ENCODE measurements around the gene EDA.

Gene EDA

DNA sequence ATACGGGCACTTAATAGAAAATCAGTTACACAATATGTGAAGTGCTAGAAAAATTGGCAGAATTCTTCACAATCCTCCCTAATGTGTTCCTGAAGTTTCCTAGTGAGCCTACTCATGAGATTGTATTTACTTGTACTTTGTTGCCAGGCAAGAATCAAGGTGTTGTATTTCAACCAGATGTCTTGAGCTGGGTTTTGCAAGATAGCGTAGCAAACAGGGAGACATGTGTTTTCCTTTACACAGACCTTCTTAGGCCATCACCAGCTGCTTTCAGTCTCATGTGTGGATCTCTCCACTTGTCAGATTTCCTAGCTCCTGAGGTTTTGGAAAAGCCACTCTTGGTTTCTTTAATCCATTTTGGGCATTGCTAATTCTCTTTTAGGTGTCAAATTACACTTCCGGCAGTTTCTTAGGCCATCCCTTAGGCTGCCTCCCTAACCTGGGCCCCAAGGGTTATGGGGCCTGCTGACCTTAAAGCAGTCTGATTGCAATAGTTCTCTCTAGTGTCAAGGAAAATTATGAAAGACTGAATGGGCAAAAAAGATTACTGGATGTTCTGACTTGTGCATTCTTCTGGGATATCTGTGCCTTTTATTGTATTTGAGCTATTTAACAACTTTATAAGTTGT, 12.2 kb upstream of the EDA start:
- H3K79me2 ChIP-seq (ENCODE audit: low read length): no peaks in the 10 kb centered on the region
- H3K36me3 ChIP-seq (replicated peaks; ENCODE audit: insufficient read depth, low read length): no peaks in the 10 kb centered on the region
- DNase-seq: no peak
- no peaks in the 10 kb centered on the region for H3K9me3 ChIP-seq (replicated peaks; ENCODE audit: insufficient read depth, low read length)
- no peak overlapping the region for H3K9ac ChIP-seq (ENCODE audit: low read length)
- H3K4me2 ChIP-seq (ENCODE audit: low read depth, low read length): no peak overlapping the region
- no peaks in the 10 kb centered on the region for H3F3A ChIP-seq (ENCODE audit: insufficient read depth, low read length)
- no peak overlapping the region for H2AFZ ChIP-seq (ENCODE audit: low read length)
- H3K4me1 ChIP-seq (ENCODE audit: low read length): no peaks in the 10 kb centered on the region
- no peak overlapping the region for H3K27ac ChIP-seq (ENCODE audit: low read length)
- H4K20me1 ChIP-seq (ENCODE audit: insufficient read depth, low read length): no peaks in the 10 kb centered on the region
- no peaks in the 10 kb centered on the region for H3K27me3 ChIP-seq (replicated peaks; ENCODE audit: insufficient read depth, low read length)
- no peak overlapping the region for H3K4me3 ChIP-seq (ENCODE audit: low read length)
- H3K9me2 ChIP-seq (replicated peaks; ENCODE audit: insufficient read depth, low read length): no peaks in the 10 kb centered on the region
- TF ChIP-seq EZH2 (optimal IDR thresholded peaks at IDR 0.05; ENCODE audit: low read depth, low read length) (no peak), EZH2phosphoT487 (IDR thresholded peaks at IDR 0.05; ENCODE audit: low read length) (no peak)
- TF ChIP-seq, protein P1, sequence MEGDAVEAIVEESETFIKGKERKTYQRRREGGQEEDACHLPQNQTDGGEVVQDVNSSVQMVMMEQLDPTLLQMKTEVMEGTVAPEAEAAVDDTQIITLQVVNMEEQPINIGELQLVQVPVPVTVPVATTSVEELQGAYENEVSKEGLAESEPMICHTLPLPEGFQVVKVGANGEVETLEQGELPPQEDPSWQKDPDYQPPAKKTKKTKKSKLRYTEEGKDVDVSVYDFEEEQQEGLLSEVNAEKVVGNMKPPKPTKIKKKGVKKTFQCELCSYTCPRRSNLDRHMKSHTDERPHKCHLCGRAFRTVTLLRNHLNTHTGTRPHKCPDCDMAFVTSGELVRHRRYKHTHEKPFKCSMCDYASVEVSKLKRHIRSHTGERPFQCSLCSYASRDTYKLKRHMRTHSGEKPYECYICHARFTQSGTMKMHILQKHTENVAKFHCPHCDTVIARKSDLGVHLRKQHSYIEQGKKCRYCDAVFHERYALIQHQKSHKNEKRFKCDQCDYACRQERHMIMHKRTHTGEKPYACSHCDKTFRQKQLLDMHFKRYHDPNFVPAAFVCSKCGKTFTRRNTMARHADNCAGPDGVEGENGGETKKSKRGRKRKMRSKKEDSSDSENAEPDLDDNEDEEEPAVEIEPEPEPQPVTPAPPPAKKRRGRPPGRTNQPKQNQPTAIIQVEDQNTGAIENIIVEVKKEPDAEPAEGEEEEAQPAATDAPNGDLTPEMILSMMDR (IDR thresholded peaks at IDR 0.05; ENCODE audit: low read length): no peak

DNA sequence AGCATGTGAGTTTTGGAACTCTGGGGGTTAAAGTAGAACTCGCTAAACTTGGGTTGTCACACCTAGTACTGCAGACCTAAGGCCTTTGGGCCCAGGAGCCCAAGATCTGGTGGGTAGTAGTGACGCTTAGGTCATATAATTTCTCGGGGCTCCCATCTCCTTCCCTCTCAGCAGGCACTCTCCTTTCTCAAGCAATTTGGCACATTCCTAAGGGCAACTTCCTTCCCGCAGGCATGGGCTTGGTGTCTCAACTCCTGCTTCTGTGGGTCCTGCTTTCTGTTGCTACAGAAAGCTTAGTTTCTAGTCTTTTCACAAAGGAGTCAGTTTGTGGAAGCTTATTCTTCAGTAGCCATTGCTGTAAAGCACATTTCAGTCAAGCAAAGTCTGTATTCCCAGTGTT, 10.4 kb upstream of the EDA start:
- no peak for DNase-seq
- Histone ChIP-seq H3K4me1 (ENCODE audit: low read length) (no peaks in the 10 kb centered on the region), H3F3A (ENCODE audit: insufficient read depth, low read length) (no peaks in the 10 kb centered on the region), H3K9ac (ENCODE audit: low read length) (no peak overlapping the region), H3K36me3 (replicated peaks; ENCODE audit: insufficient read depth, low read length) (no peaks in the 10 kb centered on the region), H4K20me1 (ENCODE audit: insufficient read depth, low read length) (no peaks in the 10 kb centered on the region), H2AFZ (ENCODE audit: low read length) (0 out of 2 replicates have a peak overlapping the region, but pooled peaks have one; percentile 10), H3K9me3 (replicated peaks; ENCODE audit: insufficient read depth, low read length) (no peaks in the 10 kb centered on the region), H3K27me3 (replicated peaks; ENCODE audit: insufficient read depth, low read length) (no peaks in the 10 kb centered on the region), H3K9me2 (replicated peaks; ENCODE audit: insufficient read depth, low read length) (no peaks in the 10 kb centered on the region), H3K4me2 (ENCODE audit: low read depth, low read length) (no peak overlapping the region), H3K79me2 (ENCODE audit: low read length) (no peaks in the 10 kb centered on the region), H3K4me3 (ENCODE audit: low read length) (no peak overlapping the region), H3K27ac (ENCODE audit: low read length) (no peak overlapping the region)
- TF ChIP-seq, protein P1 (IDR thresholded peaks at IDR 0.05; ENCODE audit: low read length): no peak
- TF ChIP-seq EZH2phosphoT487 (IDR thresholded peaks at IDR 0.05; ENCODE audit: low read length) (no peak), EZH2 (optimal IDR thresholded peaks at IDR 0.05; ENCODE audit: low read depth, low read length) (no peak)

DNA sequence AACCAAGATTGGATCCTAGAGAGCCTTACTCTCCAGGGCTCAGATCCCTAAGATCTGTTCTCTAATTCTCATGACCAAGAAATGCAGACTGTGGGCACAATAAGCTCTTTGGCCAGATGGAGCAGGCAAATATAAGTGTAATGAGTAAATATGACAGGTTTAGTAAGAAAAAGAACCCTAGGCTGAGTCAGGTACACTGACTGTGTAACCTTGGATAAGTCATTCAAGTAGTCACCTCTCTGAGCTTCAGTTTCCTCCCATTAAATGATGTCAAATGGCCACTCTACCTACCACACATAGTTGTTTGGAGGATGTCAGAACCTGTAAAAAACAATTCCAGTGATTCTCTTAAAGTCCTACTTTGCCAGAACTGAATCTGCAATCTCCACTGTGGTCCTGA, 8.3 kb upstream of the EDA start:
- no peak for DNase-seq
- Histone ChIP-seq H3K9ac (ENCODE audit: low read length) (no peak overlapping the region), H3F3A (ENCODE audit: insufficient read depth, low read length) (no peaks in the 10 kb centered on the region), H3K27ac (ENCODE audit: low read length) (no peak overlapping the region), H2AFZ (ENCODE audit: low read length) (no peak overlapping the region), H3K36me3 (replicated peaks; ENCODE audit: insufficient read depth, low read length) (no peaks in the 10 kb centered on the region), H3K27me3 (replicated peaks; ENCODE audit: insufficient read depth, low read length) (no peaks in the 10 kb centered on the region), H3K4me1 (ENCODE audit: low read length) (no peaks in the 10 kb centered on the region), H3K9me2 (replicated peaks; ENCODE audit: insufficient read depth, low read length) (no peaks in the 10 kb centered on the region), H3K79me2 (ENCODE audit: low read length) (no peaks in the 10 kb centered on the region), H3K4me2 (ENCODE audit: low read depth, low read length) (no peak overlapping the region), H3K9me3 (replicated peaks; ENCODE audit: insufficient read depth, low read length) (no peaks in the 10 kb centered on the region), H4K20me1 (ENCODE audit: insufficient read depth, low read length) (no peaks in the 10 kb centered on the region), H3K4me3 (ENCODE audit: low read length) (no peak overlapping the region)
- no peak for TF ChIP-seq EZH2phosphoT487 (IDR thresholded peaks at IDR 0.05; ENCODE audit: low read length)

DNA sequence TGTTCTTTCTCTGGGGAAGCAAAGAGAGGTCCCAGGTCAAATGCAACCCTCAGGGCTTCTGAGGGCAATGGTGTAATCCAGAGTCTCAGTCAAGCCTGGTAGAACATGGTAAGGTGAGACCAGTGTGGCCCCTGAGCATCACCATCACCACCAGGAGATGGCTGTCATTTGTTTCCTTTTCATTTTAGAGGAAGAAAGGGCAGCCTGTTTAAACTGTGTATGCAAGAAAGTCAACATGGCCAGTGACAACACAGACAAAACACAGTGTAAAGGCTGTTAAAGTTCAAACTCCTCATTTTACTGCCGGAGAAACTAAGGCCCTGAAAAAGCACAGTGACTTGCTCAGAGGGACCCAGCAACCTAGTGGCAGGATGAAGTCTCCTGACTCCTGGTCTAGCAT, 2.0 kb upstream of the EDA start:
- TF ChIP-seq, protein P1 (IDR thresholded peaks at IDR 0.05; ENCODE audit: low read length): no peak
- TF ChIP-seq EZH2phosphoT487 (IDR thresholded peaks at IDR 0.05; ENCODE audit: low read length) (no peak), EZH2 (optimal IDR thresholded peaks at IDR 0.05; ENCODE audit: low read depth, low read length) (no peak)
- Histone ChIP-seq H2AFZ (ENCODE audit: low read length) (no peak overlapping the region), H3K9ac (ENCODE audit: low read length) (no peak overlapping the region), H3K9me3 (replicated peaks; ENCODE audit: insufficient read depth, low read length) (no peaks in the 10 kb centered on the region), H3K27ac (ENCODE audit: low read length) (no peak overlapping the region), H4K20me1 (ENCODE audit: insufficient read depth, low read length) (no peaks in the 10 kb centered on the region), H3K36me3 (replicated peaks; ENCODE audit: insufficient read depth, low read length) (no peaks in the 10 kb centered on the region), H3K4me3 (ENCODE audit: low read length) (no peak overlapping the region), H3K4me1 (ENCODE audit: low read length) (0 out of 2 replicates have a peak, but pooled peaks cover under 1% of the 10 kb centered on the region), H3K79me2 (ENCODE audit: low read length) (no peaks in the 10 kb centered on the region), H3F3A (ENCODE audit: insufficient read depth, low read length) (no peaks in the 10 kb centered on the region), H3K4me2 (ENCODE audit: low read depth, low read length) (no peak overlapping the region), H3K9me2 (replicated peaks; ENCODE audit: insufficient read depth, low read length) (no peaks in the 10 kb centered on the region), H3K27me3 (replicated peaks; ENCODE audit: insufficient read depth, low read length) (no peaks in the 10 kb centered on the region)
- no peak for DNase-seq
